Parathyroid adenoma (tissue), 2 donors: ENCODE measurements around the gene CWC27.

Source experiments
- H2AFZ ChIP-seq: fragments of 300-600 bp; sonication (generic); one replicate; pipeline ENCODE4 v1.7.0; 2017; ENCODE audit warnings: antibody characterized with exemption, mild to moderate bottlenecking
- H3K27ac ChIP-seq: fragments of 300-600 bp; sonication (generic); one replicate; pipeline ENCODE4 v1.7.0; 2017
- H3K27me3 ChIP-seq: fragments of 300-600 bp; sonication (generic); one replicate; pipeline ENCODE4 v1.7.0; 2017; ENCODE audit warnings: low read length; ENCODE audit not compliant: control insufficient read depth, insufficient read depth
- H3K36me3 ChIP-seq: fragments of 300-600 bp; sonication (generic); one replicate; pipeline ENCODE4 v1.7.0; 2017; ENCODE audit warnings: low read length; ENCODE audit not compliant: control insufficient read depth, insufficient read depth
- H3K4me1 ChIP-seq: fragments of 300-600 bp; sonication (generic); one replicate; pipeline ENCODE4 v1.7.0; 2017; ENCODE audit warnings: control low read depth
- H3K4me2 ChIP-seq: fragments of 300-600 bp; sonication (generic); one replicate; pipeline ENCODE4 v1.7.0; 2017; ENCODE audit warnings: low read length
- H3K4me3 ChIP-seq: fragments of 300-600 bp; sonication (generic); one replicate; pipeline ENCODE4 v1.7.0; 2017; ENCODE audit warnings: low read depth, low read length
- H3K79me2 ChIP-seq: fragments of 300-600 bp; sonication (generic); one replicate; pipeline ENCODE4 v1.7.0; 2017; ENCODE audit warnings: control low read depth
- H3K9ac ChIP-seq: fragments of 300-600 bp; sonication (generic); one replicate; pipeline ENCODE4 v1.7.0; 2017; ENCODE audit warnings: mild to moderate bottlenecking
- H3K9me3 ChIP-seq: fragments of 300-600 bp; sonication (generic); one replicate; pipeline ENCODE4 v1.7.0; 2017; ENCODE audit warnings: low read length; ENCODE audit not compliant: control insufficient read depth
- TF ChIP-seq, protein P1 (sequence below): fragments of 300-600 bp; sonication (generic); IDR thresholded peaks from one replicate; pipeline ENCODE4 v1.7.0; 2017; ENCODE audit warnings: antibody characterized with exemption, mild to moderate bottlenecking
- donor health status: primary hyperparathyroidism.

CWC27 gene

DNA sequence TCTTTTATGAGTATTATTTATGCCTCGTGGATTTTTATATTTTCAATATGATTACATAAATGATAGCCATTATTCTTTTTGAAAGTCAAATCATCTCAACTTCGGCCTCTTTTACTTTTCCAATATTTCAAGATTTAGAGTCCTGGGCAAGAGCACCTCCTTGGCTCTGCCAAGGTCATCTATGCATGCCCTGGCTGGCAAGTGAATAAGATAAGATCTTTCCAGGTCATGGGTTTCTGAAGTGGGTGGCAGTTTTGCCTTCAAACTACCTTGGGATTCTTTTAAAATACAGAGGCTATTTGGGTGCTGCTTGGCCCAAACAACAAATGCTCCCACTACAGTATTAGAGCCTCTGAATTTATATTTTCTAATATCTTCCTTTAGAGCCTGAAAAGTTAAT is 95.4 kb downstream of the CWC27 start:
- TF ChIP-seq, protein P1, sequence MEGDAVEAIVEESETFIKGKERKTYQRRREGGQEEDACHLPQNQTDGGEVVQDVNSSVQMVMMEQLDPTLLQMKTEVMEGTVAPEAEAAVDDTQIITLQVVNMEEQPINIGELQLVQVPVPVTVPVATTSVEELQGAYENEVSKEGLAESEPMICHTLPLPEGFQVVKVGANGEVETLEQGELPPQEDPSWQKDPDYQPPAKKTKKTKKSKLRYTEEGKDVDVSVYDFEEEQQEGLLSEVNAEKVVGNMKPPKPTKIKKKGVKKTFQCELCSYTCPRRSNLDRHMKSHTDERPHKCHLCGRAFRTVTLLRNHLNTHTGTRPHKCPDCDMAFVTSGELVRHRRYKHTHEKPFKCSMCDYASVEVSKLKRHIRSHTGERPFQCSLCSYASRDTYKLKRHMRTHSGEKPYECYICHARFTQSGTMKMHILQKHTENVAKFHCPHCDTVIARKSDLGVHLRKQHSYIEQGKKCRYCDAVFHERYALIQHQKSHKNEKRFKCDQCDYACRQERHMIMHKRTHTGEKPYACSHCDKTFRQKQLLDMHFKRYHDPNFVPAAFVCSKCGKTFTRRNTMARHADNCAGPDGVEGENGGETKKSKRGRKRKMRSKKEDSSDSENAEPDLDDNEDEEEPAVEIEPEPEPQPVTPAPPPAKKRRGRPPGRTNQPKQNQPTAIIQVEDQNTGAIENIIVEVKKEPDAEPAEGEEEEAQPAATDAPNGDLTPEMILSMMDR, result no peak
- Histone ChIP-seq H2AFZ (no peak overlapping the region), H3K4me1 (peaks cover 3% of the 10 kb centered on the region), H3K4me3 (no peak overlapping the region), H3K4me2 (peak overlapping the region; percentile 14), H3K79me2 (no peaks in the 10 kb centered on the region), H3K27ac (no peak overlapping the region), H3K27me3 (no peaks in the 10 kb centered on the region), H3K36me3 (no peaks in the 10 kb centered on the region), H3K9me3 (no peaks in the 10 kb centered on the region), H3K9ac (no peak overlapping the region)

DNA sequence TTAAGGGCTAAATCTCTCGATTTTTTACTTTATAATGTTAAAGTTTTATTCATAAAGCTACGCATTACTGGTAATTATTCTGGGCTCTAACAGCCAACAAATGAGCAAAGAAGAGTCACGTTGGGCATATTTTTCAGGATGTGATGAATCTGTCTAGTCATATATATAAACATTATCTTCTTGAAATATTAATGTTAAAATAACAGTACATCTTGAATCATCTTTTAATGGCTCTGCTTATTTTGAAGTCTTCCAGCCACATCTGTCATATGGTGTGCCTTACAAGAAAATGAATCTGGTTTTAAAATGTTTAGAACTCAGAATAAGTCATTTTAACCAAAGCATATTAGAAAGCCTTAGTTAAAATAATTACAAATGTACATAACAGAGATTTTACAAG is 96.9 kb downstream of the CWC27 start:
- Histone ChIP-seq H3K9me3 (no peaks in the 10 kb centered on the region), H3K27ac (no peak overlapping the region), H3K4me1 (peaks cover 3% of the 10 kb centered on the region), H3K9ac (no peak overlapping the region), H3K4me2 (no peak overlapping the region), H3K79me2 (no peaks in the 10 kb centered on the region), H3K36me3 (no peaks in the 10 kb centered on the region), H2AFZ (no peak overlapping the region), H3K27me3 (no peaks in the 10 kb centered on the region), H3K4me3 (no peak overlapping the region)
- TF ChIP-seq, protein P1, result no peak

DNA sequence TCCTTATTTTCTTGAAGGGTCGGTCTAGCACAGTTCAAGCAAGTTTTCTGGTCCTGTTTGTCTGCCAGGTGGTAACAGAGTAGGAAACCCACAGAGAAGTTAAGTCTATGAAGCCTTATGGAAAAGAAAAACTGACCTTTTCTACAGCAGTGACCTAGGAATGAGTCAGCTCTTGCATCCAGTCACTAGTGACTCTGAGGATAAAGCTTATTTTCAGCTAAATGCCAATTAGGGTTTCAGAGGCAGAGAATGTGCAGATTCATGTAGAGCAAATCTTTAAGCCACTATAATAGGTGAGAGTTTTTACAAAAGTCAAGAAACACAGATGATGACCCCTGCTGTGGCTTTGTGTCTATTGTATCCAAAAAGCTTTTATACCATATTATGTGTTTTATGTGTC is 100.7 kb downstream of the CWC27 start:
- no peak overlapping the region for H3K27ac ChIP-seq
- H2AFZ ChIP-seq, result no peak overlapping the region
- H3K4me1 ChIP-seq, result no peaks in the 10 kb centered on the region
- H3K4me2 ChIP-seq, result no peak overlapping the region
- H3K79me2 ChIP-seq, result no peaks in the 10 kb centered on the region
- H3K4me3 ChIP-seq, result no peak overlapping the region
- TF ChIP-seq, protein P1, result no peak
- H3K9me3 ChIP-seq, result no peaks in the 10 kb centered on the region
- no peaks in the 10 kb centered on the region for H3K27me3 ChIP-seq
- H3K36me3 ChIP-seq, result no peaks in the 10 kb centered on the region
- H3K9ac ChIP-seq, result no peak overlapping the region

DNA sequence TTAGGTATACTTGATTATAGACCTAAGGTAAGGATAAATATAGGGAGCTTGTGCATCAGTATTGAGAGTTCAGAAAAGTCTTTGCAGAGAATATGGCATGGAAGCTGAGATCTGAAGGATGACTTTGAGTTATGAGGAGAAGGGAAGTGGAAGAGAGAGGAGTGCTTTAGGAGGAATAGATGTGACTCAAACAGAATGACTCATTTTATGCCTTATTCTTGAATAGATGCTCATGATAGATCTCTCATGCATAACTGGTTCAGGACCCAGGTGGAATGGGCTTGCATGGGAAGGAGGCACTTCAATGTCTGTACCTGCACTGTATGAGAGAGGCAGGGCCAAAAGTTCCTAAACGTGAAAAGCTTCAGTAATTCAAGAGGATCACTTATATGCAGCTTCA is 103.3 kb downstream of the CWC27 start:
- Histone ChIP-seq H3K27ac (no peak overlapping the region), H3K4me1 (no peaks in the 10 kb centered on the region), H3K36me3 (no peaks in the 10 kb centered on the region), H3K79me2 (no peaks in the 10 kb centered on the region), H3K27me3 (no peaks in the 10 kb centered on the region), H3K9ac (no peak overlapping the region), H3K9me3 (no peaks in the 10 kb centered on the region), H3K4me3 (no peak overlapping the region), H3K4me2 (no peak overlapping the region), H2AFZ (no peak overlapping the region)
- TF ChIP-seq, protein P1, result no peak

DNA sequence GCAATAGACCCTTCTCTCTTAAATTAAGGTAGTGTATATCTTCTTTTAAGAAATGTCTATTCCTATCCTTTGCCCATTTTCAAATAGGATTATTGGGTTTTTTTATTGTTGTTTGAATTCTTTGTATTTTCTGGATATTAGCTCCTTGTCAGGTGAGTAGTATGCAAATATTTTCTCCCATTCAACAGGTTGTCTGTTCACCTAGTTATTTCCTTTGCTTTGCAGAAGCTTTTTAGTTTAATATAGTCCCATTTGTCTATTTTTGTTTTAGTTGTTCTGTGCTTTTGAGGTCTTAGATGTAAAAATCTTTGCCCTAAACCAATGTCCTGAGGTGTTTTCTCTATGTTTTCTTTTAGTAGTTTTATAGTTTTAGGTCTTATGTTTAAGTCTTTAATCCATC is 104.7 kb downstream of the CWC27 start:
- no peaks in the 10 kb centered on the region for H3K79me2 ChIP-seq
- H3K27ac ChIP-seq, result no peak overlapping the region
- TF ChIP-seq, protein P1, result no peak
- no peaks in the 10 kb centered on the region for H3K4me1 ChIP-seq
- H3K4me2 ChIP-seq, result no peak overlapping the region
- no peak overlapping the region for H3K9ac ChIP-seq
- no peak overlapping the region for H2AFZ ChIP-seq
- H3K36me3 ChIP-seq, result no peaks in the 10 kb centered on the region
- H3K27me3 ChIP-seq, result no peaks in the 10 kb centered on the region
- H3K4me3 ChIP-seq, result no peak overlapping the region
- no peaks in the 10 kb centered on the region for H3K9me3 ChIP-seq
